HG03039 (cell line): ENCODE measurements around the gene BUD13.

Experiments used
- ATAC-seq: cut with Tn5 transposase; IDR thresholded peaks from one replicate; pipeline ENCODE4 v1.9.1; 2021; ENCODE audit warnings: mild to moderate bottlenecking, moderate library complexity; ENCODE audit not compliant: unreplicated experiment

Gene BUD13

DNA sequence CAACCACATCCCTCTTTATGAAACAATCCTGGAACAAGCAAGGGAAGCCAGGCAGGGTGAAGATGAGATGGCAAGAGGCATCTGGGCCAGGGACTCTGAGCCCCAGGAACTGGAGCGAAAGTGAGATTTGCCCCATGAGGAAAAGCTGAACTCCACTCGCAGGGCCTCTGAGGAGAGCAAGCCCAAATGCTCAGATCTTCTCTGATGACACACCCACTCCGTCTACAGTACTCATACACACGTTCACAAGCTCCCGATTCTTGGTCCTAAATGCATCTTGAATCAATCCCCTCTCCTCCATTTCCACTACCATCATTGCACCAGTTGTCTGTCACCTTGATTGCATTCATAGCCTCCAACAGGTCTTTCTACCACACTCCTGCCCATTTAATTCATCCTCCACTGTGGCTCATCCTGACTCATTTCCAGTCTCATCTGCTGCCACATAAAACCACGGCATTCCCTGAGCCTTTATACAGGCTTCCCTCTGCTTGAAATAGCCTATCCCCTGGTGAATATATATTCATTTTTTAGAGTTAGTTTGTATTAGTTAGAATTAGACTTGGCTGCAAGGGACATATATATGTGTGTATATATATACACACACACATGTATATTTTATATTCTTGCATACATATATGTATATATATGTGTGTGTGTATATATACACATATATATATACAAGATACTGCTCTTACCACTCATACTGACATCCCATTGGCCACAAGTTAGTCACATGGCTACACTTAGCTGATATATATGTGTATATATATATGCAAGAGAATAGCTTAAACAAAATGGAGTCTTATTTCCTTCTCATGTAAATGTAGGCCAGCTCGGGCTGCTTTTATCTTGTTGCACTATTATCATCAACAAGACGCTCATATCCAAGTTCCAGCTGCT, 20.3 kb upstream of the BUD13 start:
- no peak for ATAC-seq

DNA sequence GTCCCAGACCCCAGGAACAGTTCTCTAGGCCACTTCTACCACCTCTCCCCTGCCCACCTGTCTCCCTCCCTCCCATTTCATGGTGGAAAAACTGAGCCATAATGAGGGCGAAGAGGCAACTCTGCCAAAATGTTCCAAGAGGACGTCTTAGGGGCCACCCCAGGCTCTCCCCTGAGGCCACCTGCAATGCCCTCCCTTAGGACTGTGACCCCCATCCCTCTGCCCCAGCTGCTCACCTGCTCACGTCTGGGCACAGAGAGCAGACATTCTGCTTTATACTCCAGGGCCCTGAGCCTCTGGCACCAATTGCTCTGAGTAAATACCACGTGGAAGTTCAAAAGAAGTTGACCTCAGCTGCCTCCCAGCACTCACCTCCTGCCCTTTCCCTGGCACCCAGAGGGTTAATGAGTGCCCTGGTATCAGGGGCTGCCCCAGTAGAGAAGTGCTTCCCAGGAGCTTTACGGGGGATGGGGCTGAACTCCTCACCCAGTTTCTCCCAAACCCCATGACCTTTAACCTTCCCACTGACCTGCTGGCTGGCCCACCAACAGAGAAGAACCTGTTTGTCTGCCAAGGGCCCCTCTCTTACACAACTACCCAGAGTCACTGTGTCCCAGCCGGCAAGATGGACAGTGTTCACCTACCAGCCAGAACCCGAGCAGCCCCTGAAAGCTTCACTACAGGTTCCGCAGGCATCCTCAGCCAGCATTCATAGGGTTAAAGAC, 19.5 kb upstream of the BUD13 start:
- no peak for ATAC-seq

DNA sequence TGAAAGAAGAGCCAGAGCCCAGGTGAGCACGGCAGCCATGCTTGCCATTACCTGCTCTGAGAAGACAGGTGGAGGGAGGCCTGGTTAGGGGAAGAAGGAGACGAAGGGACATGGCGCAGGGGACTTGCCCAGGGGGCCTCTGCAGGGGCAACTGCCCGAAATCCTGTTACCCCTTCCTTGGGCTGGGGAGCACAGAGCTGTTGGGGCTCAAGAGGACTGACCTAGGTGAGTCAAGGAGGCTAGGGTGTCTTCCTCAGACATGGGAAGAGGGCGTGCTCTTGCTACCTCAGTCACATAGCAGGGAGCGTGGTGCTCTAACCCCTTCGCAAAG, 19.0 kb upstream of the BUD13 start, which contains the start of gene APOA5:
APOA5 (minus strand) TSS at position 67 of the 331 bp plus-strand sequence; CDS start at position 48, 19 bp downstream.
- ATAC-seq, result no peak

DNA sequence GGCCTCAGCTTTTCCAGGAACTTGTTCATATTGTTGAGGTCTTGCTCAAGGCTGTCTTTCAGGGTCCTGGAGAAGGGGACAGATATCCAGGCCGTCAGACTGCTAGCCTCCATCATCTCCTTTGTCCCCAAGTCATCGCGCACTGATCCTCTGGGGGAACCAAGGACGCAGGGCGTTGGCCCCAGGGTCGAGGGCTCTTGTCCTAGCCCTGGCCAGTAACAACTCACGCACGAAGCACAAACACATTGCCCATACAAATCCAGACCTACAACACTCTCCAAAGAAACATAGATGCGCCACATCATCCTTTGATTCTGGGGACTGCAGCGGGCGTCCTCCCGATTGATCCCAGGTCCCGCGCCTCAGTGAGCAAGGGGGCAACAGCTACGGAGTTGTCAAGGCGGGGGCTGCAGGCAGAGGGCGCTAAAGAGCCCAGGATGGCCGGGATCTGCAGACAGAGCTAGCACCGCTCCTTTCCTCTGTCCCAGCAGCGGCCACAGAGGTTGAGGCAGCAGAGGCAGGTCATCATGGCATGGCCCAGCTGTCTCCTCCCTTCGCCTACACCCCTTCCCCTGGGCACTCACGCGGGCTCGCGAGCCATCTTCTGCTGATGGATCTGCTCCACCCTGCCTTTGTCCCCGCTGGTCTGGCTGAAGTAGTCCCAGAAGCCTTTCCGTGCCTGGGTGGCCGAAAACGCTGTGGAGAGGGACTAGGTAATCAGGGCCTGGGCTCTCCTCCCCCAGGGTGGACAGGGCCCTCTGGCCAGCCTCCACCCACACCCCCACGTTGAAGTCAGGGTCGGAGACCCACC, 18.4 kb upstream of the BUD13 start:
- ATAC-seq, result no peak

DNA sequence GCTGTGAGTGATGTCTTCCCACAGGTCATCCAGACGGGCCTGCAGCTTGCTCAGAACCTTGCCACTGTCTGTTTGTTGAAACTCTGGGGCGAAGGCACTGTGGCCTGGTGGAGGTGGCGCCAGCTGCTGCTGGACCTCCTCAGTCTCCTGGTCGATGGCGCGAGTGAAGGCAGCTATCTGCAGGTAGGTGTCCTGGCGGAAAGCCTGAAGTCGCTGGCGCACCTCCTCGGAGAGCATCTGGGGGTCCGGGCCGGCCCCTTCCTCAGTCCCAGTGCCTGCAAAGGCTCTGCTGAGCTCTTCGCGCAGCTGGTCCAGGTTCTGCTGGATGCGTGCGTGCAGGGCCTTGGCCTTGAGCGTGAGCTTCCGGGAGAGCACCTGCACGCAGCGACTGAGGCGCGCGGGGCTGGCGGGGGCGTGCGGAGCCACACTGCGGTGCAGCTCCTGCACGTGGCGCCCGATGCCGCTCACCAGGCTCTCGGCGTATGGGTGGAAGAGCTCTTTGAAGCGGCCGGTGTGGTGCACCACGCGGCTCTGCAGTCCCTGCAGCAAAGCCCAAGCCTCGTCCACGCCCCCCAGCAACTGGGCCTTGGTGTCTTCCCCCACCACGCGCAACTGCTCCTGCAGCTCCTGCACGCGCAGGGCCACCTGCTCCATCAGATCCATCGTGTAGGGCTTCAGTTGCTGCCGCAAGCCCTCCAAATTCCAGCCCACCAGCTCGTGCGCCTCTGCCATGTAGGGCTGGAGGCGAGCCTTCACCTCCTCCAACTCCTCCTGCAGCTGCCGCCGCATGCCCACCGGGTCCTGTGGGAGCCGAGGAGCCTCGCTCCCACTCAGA, 17.6 kb upstream of the BUD13 start:
- ATAC-seq, result no peak

DNA sequence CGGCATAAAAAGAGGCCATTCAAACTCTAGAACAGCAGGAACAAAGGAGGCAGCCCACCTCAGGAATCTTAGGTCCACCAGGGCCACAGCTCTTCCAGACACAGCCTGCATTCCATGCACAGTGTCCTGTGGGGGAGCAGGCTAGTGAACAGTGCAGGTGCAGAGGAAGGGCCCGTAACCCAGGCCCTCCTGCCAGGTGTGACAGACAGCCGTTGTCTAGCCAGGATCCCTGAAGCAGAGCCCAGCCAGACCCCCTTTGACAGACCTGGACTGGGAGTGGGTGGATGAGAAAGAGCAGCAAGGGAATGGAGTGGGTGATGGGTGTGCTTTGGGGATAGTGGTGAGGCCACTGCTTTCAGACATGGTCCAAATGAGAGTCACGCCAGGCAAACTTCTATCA, 16.2 kb upstream of the BUD13 start:
- no peak for ATAC-seq

DNA sequence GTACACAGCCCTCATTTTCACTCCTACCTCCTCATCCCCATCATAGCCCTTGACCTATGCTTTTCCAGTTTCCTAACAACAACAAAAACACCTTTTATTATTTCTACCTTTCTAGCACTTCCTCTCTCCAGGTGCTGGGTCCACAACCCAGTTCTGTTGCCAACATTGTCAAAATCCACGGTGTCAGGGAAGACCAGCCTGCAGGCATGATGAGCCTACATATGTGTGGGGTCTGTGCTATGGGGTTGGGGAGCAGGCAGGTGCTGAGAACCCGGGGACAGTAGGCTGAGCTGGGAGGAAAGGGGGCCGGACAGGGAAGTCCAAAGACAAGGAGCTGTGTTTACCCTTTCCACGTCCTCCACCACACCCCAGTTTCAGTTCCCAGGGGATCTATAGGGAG, 15.7 kb upstream of the BUD13 start:
- no peak for ATAC-seq

DNA sequence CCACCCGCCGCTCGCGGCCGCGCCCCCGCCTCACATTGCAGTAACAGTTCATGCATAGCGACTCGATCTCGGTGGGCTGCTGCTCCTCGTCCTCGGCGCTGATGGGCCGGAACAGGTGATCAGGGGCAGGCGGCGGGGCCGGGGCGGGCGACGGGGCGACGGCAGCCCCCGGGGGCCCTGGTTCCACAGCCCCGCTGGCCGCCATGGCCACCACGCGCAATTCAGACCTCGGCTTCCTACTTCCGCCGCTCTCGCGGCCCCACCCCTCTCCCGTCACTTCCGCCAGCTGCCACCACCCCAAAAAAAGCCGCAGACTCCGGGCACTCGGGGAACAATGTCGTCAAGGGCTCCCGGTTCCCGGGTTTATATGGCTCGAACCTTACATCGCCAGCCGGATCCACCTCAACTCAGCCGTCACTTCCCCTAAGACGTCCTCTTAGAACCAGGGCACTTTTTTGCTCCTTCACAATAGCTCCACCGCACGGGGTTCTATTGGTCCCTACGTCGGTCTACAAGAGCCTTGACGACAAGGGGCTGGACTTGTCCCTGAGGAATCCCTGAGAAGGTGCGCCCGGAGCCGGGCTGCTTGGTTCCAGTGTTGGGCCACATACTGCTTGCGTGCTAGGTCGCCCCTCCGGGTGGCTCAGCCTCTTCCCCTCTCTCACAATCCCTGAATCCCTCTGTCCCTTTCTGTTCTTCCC, 15.1 kb upstream of the BUD13 start, which contains the start of gene ZPR1:
ZPR1 (minus strand) TSS at position 238 of the 701 bp plus-strand sequence; CDS start at position 205, 33 bp downstream.
- peak; percentile 74 for ATAC-seq

DNA sequence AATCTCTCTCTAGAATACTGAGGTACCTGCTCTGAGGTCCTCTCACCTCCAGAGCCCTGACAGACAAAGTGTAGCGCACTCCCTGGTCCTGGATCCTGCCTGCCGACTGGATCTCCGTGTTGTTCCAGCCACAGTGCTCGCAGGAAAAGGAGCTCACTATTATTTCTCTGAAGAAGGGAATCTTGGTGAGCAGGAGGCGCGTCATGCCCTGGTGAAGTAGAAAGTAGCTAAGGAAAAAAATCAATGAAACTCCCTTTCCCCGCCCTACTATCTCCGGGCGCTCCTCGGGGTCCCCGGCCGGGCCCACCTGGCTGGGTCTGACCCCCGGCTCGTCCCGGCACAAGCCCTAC, 14.6 kb upstream of the BUD13 start:
- ATAC-seq, result no peak

DNA sequence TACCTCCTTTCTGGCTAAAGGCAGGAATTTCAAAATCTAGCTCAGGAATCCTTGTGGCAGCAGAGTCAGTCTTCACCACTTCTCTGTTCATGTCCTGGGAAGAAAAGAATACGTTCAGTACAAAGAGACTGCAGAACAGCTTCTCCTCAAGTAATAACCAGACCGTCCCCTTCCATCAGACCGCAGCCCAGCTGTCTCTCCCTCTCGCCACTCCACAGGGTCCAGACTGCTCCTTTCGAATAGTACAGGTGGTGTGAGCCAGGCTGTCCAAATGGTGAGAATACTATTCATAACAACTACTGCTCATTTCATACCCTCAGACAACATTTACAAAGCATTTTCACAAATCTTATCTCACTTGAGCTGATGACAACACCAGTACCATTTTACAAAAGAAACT, 14.2 kb upstream of the BUD13 start:
- no peak for ATAC-seq

DNA sequence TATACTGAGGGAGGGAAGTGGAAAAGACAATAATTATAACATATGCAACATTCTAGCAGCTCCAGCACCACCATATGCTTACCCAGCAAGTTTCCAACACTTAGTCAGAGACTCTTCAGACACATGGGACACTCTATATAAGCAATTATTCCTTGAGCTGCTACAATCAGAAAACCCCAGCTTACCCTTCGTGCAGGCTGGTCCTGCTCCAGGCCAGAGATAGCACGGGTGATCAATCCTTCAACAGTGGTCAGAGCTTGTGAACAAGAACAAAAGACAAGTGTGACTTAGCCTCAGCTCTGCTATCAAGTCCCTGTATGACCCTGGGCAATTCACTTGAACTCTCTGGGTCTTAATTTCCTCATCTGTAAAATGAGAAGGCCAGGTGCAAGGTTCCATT, 13.5 kb upstream of the BUD13 start:
- ATAC-seq, result no peak

DNA sequence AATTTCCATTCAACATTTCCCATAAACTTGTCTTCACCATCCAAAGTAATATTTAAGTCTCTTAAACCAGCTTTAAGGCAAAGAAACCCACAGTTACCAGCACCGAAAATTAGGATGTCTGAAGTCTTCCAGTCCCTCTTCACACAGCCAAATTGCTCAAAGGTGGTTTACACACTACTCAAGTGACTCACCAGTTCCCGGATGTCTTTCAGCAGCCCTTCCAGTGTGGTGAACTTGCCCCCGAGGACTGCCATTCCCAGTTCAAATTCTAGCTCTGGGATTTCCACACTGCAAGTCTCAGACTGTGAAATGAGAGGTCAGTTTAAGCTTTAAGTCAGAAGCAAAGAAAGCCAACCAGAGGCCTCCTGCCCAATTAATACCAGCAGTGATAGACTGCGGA, 9.9 kb upstream of the BUD13 start:
- no peak for ATAC-seq

DNA sequence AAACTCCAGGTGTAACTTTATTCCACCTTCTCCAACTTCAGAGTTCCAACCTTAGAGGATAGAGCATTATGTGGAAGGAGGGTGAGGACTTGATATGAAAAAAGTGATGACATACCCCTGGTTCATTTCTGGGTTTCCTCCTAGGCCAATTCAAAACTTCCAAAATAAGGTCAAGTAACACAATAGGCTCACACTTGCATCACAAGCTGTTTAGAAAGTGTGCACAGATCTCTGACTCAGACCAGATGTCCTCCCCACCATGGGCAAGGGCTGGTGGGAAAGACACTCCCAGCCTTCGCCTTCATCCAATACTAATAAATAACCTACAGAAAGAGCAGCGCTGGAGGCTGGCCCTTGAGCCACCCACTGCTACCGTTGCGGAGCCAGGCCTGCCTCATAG, 5.8 kb upstream of the BUD13 start:
- no peak for ATAC-seq

DNA sequence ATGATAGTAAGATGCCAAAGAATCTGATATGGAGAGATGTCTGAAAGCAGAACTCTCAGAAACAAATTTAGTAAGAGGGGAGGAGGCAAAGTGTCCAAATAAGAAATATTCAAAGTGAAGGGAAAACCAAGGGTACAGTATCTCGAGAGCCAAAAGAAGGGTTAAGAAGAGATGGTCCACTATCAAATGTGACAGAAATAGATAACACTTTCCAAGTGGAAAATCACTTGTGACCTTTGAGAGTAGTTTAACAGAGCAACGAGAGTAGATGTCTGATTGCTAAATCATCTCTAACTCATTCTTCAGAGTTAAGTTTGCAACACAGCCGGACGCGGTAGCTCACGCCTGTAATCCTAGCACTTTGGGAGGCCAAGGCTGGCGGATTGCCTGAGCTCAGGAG, 4.3 kb upstream of the BUD13 start:
- ATAC-seq, result no peak

DNA sequence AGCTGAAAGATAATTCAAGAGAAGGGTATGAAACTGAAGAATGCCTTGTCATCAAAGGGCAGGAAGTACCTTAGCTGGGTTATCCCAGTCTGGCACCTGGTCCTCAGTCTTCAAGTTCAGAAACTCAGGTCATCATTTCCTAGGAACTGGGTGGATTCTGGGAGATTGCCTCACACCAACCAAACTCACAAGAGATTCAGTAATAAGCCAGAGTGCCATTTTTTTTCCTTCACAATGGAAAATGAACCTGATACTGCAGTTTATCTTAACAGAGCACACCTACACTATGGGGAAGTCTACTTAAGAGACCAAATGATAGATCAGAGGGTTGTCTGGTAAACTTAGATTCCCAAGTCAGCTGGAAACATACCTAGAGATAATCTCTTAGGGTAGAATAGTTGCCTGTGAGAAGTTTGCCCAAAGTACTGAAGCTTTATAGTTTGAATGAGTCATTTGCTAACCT, 3.8 kb upstream of the BUD13 start:
- no peak for ATAC-seq

DNA sequence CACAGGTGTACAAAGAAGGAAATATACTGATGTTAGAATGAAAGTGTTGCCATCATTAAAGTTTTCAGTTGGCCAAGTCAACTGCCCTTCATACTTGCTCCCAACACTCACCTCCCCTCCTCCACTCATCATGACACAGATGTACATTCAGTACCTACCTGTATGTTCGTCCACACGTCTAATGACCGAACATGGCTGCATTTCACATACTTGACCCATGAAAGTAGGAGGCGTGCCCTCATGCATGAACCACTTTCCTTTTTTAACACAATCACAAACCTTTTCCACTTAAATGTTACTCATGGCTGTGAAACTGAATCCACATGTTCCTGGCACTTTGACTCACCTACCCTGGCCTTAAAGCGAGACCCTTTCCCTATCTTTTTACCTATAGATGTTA, 3.2 kb upstream of the BUD13 start:
- ATAC-seq, result no peak

DNA sequence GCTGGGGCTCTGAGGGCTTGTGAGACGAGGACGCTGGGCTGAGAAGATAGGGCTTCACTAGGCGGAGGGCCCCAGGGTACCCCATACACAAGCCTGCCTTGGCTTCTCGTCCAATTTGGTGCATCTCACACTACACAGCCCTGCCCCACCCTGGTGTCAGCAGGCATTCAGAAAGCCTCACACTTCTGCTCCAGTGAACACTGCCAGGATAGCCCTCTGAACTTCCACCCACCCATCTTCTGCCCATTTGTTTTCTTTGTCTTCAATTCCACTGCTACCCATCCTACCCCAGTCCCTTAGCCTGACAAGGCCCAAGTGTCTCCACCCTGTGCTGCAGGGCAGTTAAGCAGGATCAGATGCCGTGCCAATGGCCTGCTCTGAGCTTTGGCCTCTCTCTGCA, 1.9 kb upstream of the BUD13 start:
- ATAC-seq, result no peak

DNA sequence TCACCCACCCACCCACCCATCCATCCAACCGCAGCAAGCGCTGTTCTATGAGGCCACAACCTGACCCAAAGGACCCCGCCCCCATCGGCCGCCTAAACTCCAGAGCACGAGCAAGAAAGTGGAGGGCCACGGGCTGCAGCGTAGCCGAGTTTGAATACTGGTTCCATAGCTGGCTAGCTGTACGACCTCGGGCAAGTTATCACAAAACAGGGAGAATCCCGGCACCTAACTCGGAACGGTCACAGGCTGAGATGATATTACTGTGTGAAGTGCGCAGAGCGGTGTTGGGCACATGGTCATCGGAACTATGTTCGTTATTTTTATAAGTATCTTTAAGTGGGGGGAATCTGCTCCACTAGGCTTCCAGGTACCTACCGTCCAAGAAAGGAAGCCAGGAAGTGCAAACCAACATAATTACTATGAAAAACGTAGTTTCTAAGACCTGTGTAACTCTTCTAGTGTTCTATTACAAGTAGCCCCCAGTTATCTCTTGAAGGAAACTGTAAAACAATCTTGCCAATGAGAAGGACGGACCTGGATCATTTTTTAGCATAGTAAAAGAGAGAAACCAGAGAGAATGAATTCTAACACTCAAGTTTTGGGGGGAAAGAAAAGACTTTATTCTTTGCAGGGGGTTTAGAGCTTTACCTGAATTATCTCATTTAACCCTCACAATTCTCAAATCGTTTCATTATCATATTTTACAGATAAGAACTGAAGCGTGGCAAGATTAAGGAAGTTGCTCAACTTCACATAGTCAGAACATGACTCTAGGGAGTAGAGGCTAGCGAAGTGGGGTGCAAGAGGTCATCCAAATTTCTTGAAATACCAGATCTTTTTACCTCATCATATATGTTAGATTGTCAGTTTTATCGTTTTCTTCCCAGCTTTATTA, 663 bp upstream of the BUD13 start:
- ATAC-seq, result peak; percentile 34

DNA sequence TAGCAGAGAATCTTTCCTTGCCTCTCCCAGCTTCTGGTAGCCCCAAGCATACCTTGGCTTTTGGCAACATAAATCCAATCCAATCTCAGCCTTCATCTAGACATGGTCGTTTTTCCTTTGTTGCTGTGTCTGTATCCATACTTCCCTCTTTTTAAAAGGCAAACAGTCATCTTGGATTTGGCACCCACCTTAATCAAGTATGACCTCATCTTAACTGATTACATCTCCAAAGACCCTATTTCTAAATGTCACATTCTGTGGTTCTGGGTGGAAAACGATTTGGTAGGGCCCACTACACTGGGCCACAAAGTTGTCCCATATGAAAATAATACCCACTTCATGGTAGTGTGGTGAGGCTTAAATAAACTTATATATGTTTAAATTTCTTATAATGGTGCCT, 852 bp downstream of the BUD13 start:
- ATAC-seq, result no peak
